GM18517 (cell line): Measurements from ENCODE around the gene RNF152.

Experiments
- ATAC-seq: cut with Tn5 transposase; IDR thresholded peaks from one replicate; pipeline ENCODE4 v1.9.1; 2021; ENCODE audit warnings: mild to moderate bottlenecking, moderate library complexity; ENCODE audit not compliant: unreplicated experiment

Gene RNF152

GRCh38 chr18:61854578-61855448 is 38.0 kb downstream of the RNF152 start:
- ATAC-seq = no peak

GRCh38 chr18:61853855-61854254 is 39.0 kb downstream of the RNF152 start:
- ATAC-seq = no peak

GRCh38 chr18:61852496-61852895 is 40.3 kb downstream of the RNF152 start:
- no peak for ATAC-seq

GRCh38 chr18:61851940-61852451 is 40.8 kb downstream of the RNF152 start:
- no peak for ATAC-seq

- no peak for ATAC-seq
Measured at GRCh38 chr18:61851279-61851678, 41.5 kb downstream of the RNF152 start.

- no peak for ATAC-seq
Measured at GRCh38 chr18:61850756-61851155, 42.1 kb downstream of the RNF152 start.

GRCh38 chr18:61847164-61847791 is 45.5 kb downstream of the RNF152 start:
- ATAC-seq = no peak

GRCh38 chr18:61845197-61845596 is 47.6 kb downstream of the RNF152 start:
- ATAC-seq = no peak

GRCh38 chr18:61844726-61845125 is 48.1 kb downstream of the RNF152 start:
- no peak for ATAC-seq

- ATAC-seq = no peak
Measured at GRCh38 chr18:61842146-61842545, 50.7 kb downstream of the RNF152 start.

GRCh38 chr18:61841706-61842105 is 51.1 kb downstream of the RNF152 start:
- ATAC-seq = no peak

- no peak for ATAC-seq
Measured at GRCh38 chr18:61840324-61840723, 52.5 kb downstream of the RNF152 start.

GRCh38 chr18:61838521-61838920 is 54.3 kb downstream of the RNF152 start:
- ATAC-seq = no peak

GRCh38 chr18:61833978-61834377 is 58.8 kb downstream of the RNF152 start:
- no peak for ATAC-seq

- ATAC-seq = no peak
Measured at GRCh38 chr18:61833387-61833786, 59.4 kb downstream of the RNF152 start.

GRCh38 chr18:61832858-61833257 is 59.9 kb downstream of the RNF152 start:
- ATAC-seq = no peak

- no peak for ATAC-seq
Measured at GRCh38 chr18:61831071-61831470, 61.7 kb downstream of the RNF152 start.

GRCh38 chr18:61829108-61829507 is 63.7 kb downstream of the RNF152 start:
- ATAC-seq = no peak

- ATAC-seq = no peak
Measured at GRCh38 chr18:61827591-61827990, 65.2 kb downstream of the RNF152 start.

- ATAC-seq = no peak
Measured at GRCh38 chr18:61825386-61825785, 67.4 kb downstream of the RNF152 start.

GRCh38 chr18:61824733-61825363 is 68.0 kb downstream of the RNF152 start:
- ATAC-seq = no peak

GRCh38 chr18:61823595-61823994 is 69.2 kb downstream of the RNF152 start:
- ATAC-seq = no peak
